Activated CD4-positive, alpha-beta memory T cell treated with anti-CD3 and anti-CD28 coated beads, Interleukin-2, amount 10 ng/mL, durations not matched to agents 7 days and 5 days (primary cell): ENCODE results near the gene NSMCE4A. TPM values are rescaled to one million over a fixed set of nuclear protein-coding genes. Genes with fewer than 3 reads are reported as not detected.
"Not testable (repeated sequence)": the region's sequence is repeated elsewhere in the genome, so short reads cannot be mapped to it uniquely, and the experiment has no call there.

Experiments used
- CTCF ChIA-PET: fragments of 350-600 bp; sonication (Branson Sonifier 250); formaldehyde crosslinking; loops from one replicate; lab custom pipeline; 2021; ENCODE audit warnings: antibody characterized with exemption, inconsistent platforms; lab: Charles Lee
- POLR2A ChIA-PET: fragments of 350-600 bp; sonication (Branson Sonifier 250); formaldehyde crosslinking; loops from one replicate; lab custom pipeline; 2021; ENCODE audit warnings: antibody characterized with exemption; lab: Charles Lee
- DNase-seq: peaks from one replicate; pipeline ENCODE4 v3.0.0-alpha.2; 2020
- H3K27ac Mint-ChIP-seq: one replicate; pipeline ENCODE4 v1.8.0; 2021; ENCODE audit warnings: mild to moderate bottlenecking, mixed read lengths
- H3K27me3 Mint-ChIP-seq: one replicate; pipeline ENCODE4 v1.8.0; 2021; ENCODE audit warnings: mixed read lengths
- H3K36me3 Mint-ChIP-seq: one replicate; pipeline ENCODE4 v1.8.0; 2021; ENCODE audit warnings: low read depth, mixed read lengths
- H3K4me1 Mint-ChIP-seq: one replicate; pipeline ENCODE4 v1.8.0; 2021; ENCODE audit warnings: mixed read lengths
- H3K4me3 Mint-ChIP-seq: one replicate; pipeline ENCODE4 v1.8.0; 2021; ENCODE audit warnings: mild to moderate bottlenecking, mixed read lengths
- H3K9me3 Mint-ChIP-seq: one replicate; pipeline ENCODE4 v1.8.0; 2021; ENCODE audit warnings: mixed read lengths
- total RNA-seq, 2 experiments: library from RNA; stranded (reverse); gene quantifications; one replicate each; pipeline ENCODE4 v1.2.3, GENCODE V29; 2021

Gene NSMCE4A
- total RNA-seq, 2 experiments from 2014 or later = 54.0 to 54.7 TPM

GRCh38 chr10:121976607-121977006, 1.6 kb upstream of the NSMCE4A start:
- Mint-ChIP-seq H3K27ac (no peak overlapping the region), H3K4me3 (peak overlapping the region; percentile 27), H3K36me3 (peaks cover 13% of the 10 kb centered on the region), H3K27me3 (no peaks in the 10 kb centered on the region), H3K4me1 (peaks cover 22% of the 10 kb centered on the region), H3K9me3 (peaks cover 17% of the 10 kb centered on the region)
- no peak for DNase-seq
- ChIA-PET CTCF (interaction anchor here (1.3 kb wide), 1 partner anchor 8 kb away, joined by 3 read pairs; no protein-coding TSS in a partner anchor), POLR2A (interaction anchor here (4.3 kb wide), 1 partner anchor 48 kb away, joined by 26 read pairs; the partner anchor contains the start of gene ATE1)

GRCh38 chr10:121975295-121976086, 474 bp upstream of the NSMCE4A start:
- H3K27ac Mint-ChIP-seq = peak overlapping the region; percentile 71
- CTCF ChIA-PET = interaction anchor here (0.6 to 1.5 kb wide), 2 partner anchors 9 to 239 kb away, joined by 3 read pairs; no protein-coding TSS in a partner anchor

GRCh38 chr10:121974019-121974534, 940 bp downstream of the NSMCE4A start:
- POLR2A ChIA-PET = interaction anchor here (0.8 to 4.3 kb wide), 3 partner anchors 8 to 46 kb away, joined by 3 to 26 read pairs (median 3); partner anchors contain the start of gene ATE1
- peaks cover 16% of the 10 kb centered on the region for H3K9me3 Mint-ChIP-seq
- H3K27me3 Mint-ChIP-seq = no peaks in the 10 kb centered on the region
- CTCF ChIA-PET = interaction anchor here (0.8 to 1.3 kb wide), 4 partner anchors 9 to 73 kb away, joined by 3 to 5 read pairs (median 3); partner anchors contain the start of gene ATE1
- H3K27ac Mint-ChIP-seq = peak overlapping the region; percentile 26
- H3K4me1 Mint-ChIP-seq = peaks cover 24% of the 10 kb centered on the region
- DNase-seq = no peak
- peak overlapping the region; percentile 77 for H3K4me3 Mint-ChIP-seq
- peaks cover 24% of the 10 kb centered on the region for H3K36me3 Mint-ChIP-seq

More at GRCh38 chr10:121975295-121976086, 474 bp upstream of the NSMCE4A start:
- H3K9me3 Mint-ChIP-seq = peaks cover 16% of the 10 kb centered on the region
- H3K36me3 Mint-ChIP-seq = peaks cover 22% of the 10 kb centered on the region
- peak overlapping the region; percentile 71 for H3K4me3 Mint-ChIP-seq
- H3K27me3 Mint-ChIP-seq = no peaks in the 10 kb centered on the region
- POLR2A ChIA-PET = interaction anchor here (4.3 kb wide), 1 partner anchor 47 kb away, joined by 26 read pairs; the partner anchor contains the start of gene ATE1
- H3K4me1 Mint-ChIP-seq = peaks cover 24% of the 10 kb centered on the region
- DNase-seq = no peak

GRCh38 chr10:121969086-121969485, 5.9 kb downstream of the NSMCE4A start:
- POLR2A ChIA-PET = not testable (repeated sequence)
- H3K4me1 Mint-ChIP-seq = peaks cover 17% of the 10 kb centered on the region

GRCh38 chr10:121965996-121966395, 9.0 kb downstream of the NSMCE4A start:
- Mint-ChIP-seq H3K4me3 (no peak overlapping the region), H3K27me3 (no peaks in the 10 kb centered on the region), H3K9me3 (no peaks in the 10 kb centered on the region), H3K4me1 (no peaks in the 10 kb centered on the region), H3K27ac (no peak overlapping the region), H3K36me3 (peaks cover 36% of the 10 kb centered on the region)
- ChIA-PET POLR2A (interaction anchor here (0.8 kb wide), 1 partner anchor 8 kb away, joined by 3 read pairs; no protein-coding TSS in a partner anchor), CTCF (no interaction called here)
- DNase-seq = no peak

More at GRCh38 chr10:121969086-121969485, 5.9 kb downstream of the NSMCE4A start:
- CTCF ChIA-PET = interaction anchor here (1.0 kb wide), 1 partner anchor 8 kb away, joined by 3 read pairs; no protein-coding TSS in a partner anchor
- H3K27me3 Mint-ChIP-seq, H3K9me3 Mint-ChIP-seq, DNase-seq, H3K27ac Mint-ChIP-seq, H3K4me3 Mint-ChIP-seq: not testable (repeated sequence)
- H3K36me3 Mint-ChIP-seq = peaks cover 47% of the 10 kb centered on the region

- ChIA-PET CTCF (no interaction called here), POLR2A (no interaction called here)
- no peak for DNase-seq
- H3K36me3 Mint-ChIP-seq = peaks cover 44% of the 10 kb centered on the region
- no peak overlapping the region for H3K4me3 Mint-ChIP-seq
- H3K27me3 Mint-ChIP-seq = no peaks in the 10 kb centered on the region
- no peaks in the 10 kb centered on the region for H3K9me3 Mint-ChIP-seq
- H3K4me1 Mint-ChIP-seq = no peaks in the 10 kb centered on the region
- no peak overlapping the region for H3K27ac Mint-ChIP-seq
Measured at GRCh38 chr10:121961456-121961855, 13.6 kb downstream of the NSMCE4A start.

- Mint-ChIP-seq H3K36me3 (peaks cover 46% of the 10 kb centered on the region), H3K4me1 (no peaks in the 10 kb centered on the region), H3K4me3 (no peak overlapping the region), H3K27ac (no peak overlapping the region), H3K9me3 (no peaks in the 10 kb centered on the region), H3K27me3 (no peaks in the 10 kb centered on the region)
- ChIA-PET CTCF (no interaction called here), POLR2A (no interaction called here)
- no peak for DNase-seq
Measured at GRCh38 chr10:121959671-121960070, 15.3 kb downstream of the NSMCE4A start.

- CTCF ChIA-PET = no interaction called here
- Mint-ChIP-seq H3K27me3 (no peaks in the 10 kb centered on the region), H3K4me3 (no peak overlapping the region), H3K27ac (no peak overlapping the region), H3K4me1 (no peaks in the 10 kb centered on the region), H3K9me3 (no peaks in the 10 kb centered on the region), H3K36me3 (peaks cover 43% of the 10 kb centered on the region)
- POLR2A ChIA-PET = no interaction called here
- no peak for DNase-seq
Measured at GRCh38 chr10:121956111-121957061, 18.6 kb downstream of the NSMCE4A start.

- Mint-ChIP-seq H3K36me3 (peaks cover 22% of the 10 kb centered on the region), H3K27ac (no peak overlapping the region), H3K27me3 (no peaks in the 10 kb centered on the region), H3K4me1 (no peaks in the 10 kb centered on the region), H3K4me3 (no peak overlapping the region), H3K9me3 (no peaks in the 10 kb centered on the region)
- POLR2A ChIA-PET = interaction anchor here (1.1 kb wide), 1 partner anchor 24 kb away, joined by 3 read pairs; no protein-coding TSS in a partner anchor
- CTCF ChIA-PET = no interaction called here
- no peak for DNase-seq
Measured at GRCh38 chr10:121952226-121952625, 22.8 kb downstream of the NSMCE4A start.

GRCh38 chr10:121949451-121949850, 25.6 kb downstream of the NSMCE4A start:
- POLR2A ChIA-PET = interaction anchor here (1.1 kb wide), 1 partner anchor 28 kb away, joined by 3 read pairs; no protein-coding TSS in a partner anchor
- Mint-ChIP-seq H3K4me1 (no peaks in the 10 kb centered on the region), H3K9me3 (no peaks in the 10 kb centered on the region), H3K4me3 (no peak overlapping the region), H3K36me3 (peaks cover 2% of the 10 kb centered on the region), H3K27ac (no peak overlapping the region), H3K27me3 (no peaks in the 10 kb centered on the region)
- CTCF ChIA-PET = no interaction called here
- no peak for DNase-seq

GRCh38 chr10:121949049-121949448, 26.0 kb downstream of the NSMCE4A start:
- Mint-ChIP-seq H3K4me1 (no peaks in the 10 kb centered on the region), H3K27me3 (no peaks in the 10 kb centered on the region), H3K9me3 (no peaks in the 10 kb centered on the region), H3K27ac (no peak overlapping the region), H3K36me3 (peaks cover 2% of the 10 kb centered on the region), H3K4me3 (no peak overlapping the region)
- no peak for DNase-seq
- ChIA-PET POLR2A (interaction anchor here (1.1 kb wide), 1 partner anchor 28 kb away, joined by 3 read pairs; no protein-coding TSS in a partner anchor), CTCF (no interaction called here)
